HEK293T (cell line): ENCODE measurements around the gene SLC35F3.
A peak's percentile ranks its signal among the peaks of the same experiment; 100 is the strongest.

Experiments used
- CTCF ChIA-PET: fragments of 350-600 bp; formaldehyde crosslinking; extraction: SDS; loops from one replicate; lab custom pipeline; 2021; ENCODE audit warnings: antibody characterized with exemption, inconsistent platforms; lab: Yijun Ruan, JAX
- POLR2A ChIA-PET: fragments of 350-600 bp; formaldehyde crosslinking; extraction: SDS; loops from one replicate; lab custom pipeline; 2020; ENCODE audit warnings: antibody characterized with exemption, inconsistent platforms; lab: Yijun Ruan, JAX
- DNase-seq: peaks from one replicate; pipeline ENCODE4 v3.0.0; 2012; ENCODE audit warnings: mixed read lengths; ENCODE audit errors: extremely low spot score
- ARNT ChIP-seq: fragments of 450-650 bp; IDR thresholded peaks from 2 replicates; pipeline ENCODE4 v1.6.1; 2017; ENCODE audit warnings: mild to moderate bottlenecking
- BHLHE40 ChIP-seq: fragments of 450-650 bp; IDR thresholded peaks from 2 replicates; pipeline ENCODE4 v1.6.1; 2016; ENCODE audit warnings: mild to moderate bottlenecking, moderate library complexity, borderline replicate concordance
- CTBP1 ChIP-seq: fragments of 450-650 bp; IDR thresholded peaks from 2 replicates; pipeline ENCODE4 v1.6.1; 2016; ENCODE audit warnings: borderline replicate concordance
- ELF4 ChIP-seq: fragments of 450-650 bp; IDR thresholded peaks from 2 replicates; pipeline ENCODE4 v1.6.1; 2017; ENCODE audit warnings: antibody characterized with exemption
- FOXA1 ChIP-seq: fragments of 450-650 bp; IDR thresholded peaks from 2 replicates; pipeline ENCODE4 v1.6.1; 2016; ENCODE audit warnings: mild to moderate bottlenecking
- FOXK2 ChIP-seq: fragments of 450-650 bp; IDR thresholded peaks from 2 replicates; pipeline ENCODE4 v1.6.1; 2016; ENCODE audit warnings: mild to moderate bottlenecking
- FOXM1 ChIP-seq: fragments of 450-650 bp; IDR thresholded peaks from 2 replicates; pipeline ENCODE4 v1.6.1; 2017; ENCODE audit warnings: mild to moderate bottlenecking, borderline replicate concordance
- HDGF ChIP-seq: fragments of 450-650 bp; IDR thresholded peaks from 2 replicates; pipeline ENCODE4 v1.6.1; 2017; ENCODE audit warnings: antibody characterized with exemption, borderline replicate concordance
- L3MBTL2 ChIP-seq: fragments of 450-650 bp; conservative IDR thresholded peaks from 2 replicates; pipeline ENCODE4 v1.6.1; 2016; ENCODE audit warnings: mild to moderate bottlenecking
- LEF1 ChIP-seq: fragments of 450-650 bp; IDR thresholded peaks from 2 replicates; pipeline ENCODE4 v1.6.1; 2017; ENCODE audit warnings: mild to moderate bottlenecking, borderline replicate concordance
- NFRKB ChIP-seq: fragments of 450-650 bp; IDR thresholded peaks from 2 replicates; pipeline ENCODE4 v1.6.1; 2016; ENCODE audit warnings: mild to moderate bottlenecking, moderate library complexity
- PKNOX1 ChIP-seq: fragments of 450-650 bp; IDR thresholded peaks from 2 replicates; pipeline ENCODE4 v1.6.1; 2016
- SP1 ChIP-seq: fragments of 450-650 bp; IDR thresholded peaks from 2 replicates; pipeline ENCODE4 v1.6.1; 2017
- SUZ12 ChIP-seq: fragments of 450-650 bp; IDR thresholded peaks from 2 replicates; pipeline ENCODE4 v1.6.1; 2016; ENCODE audit warnings: mild to moderate bottlenecking
- TARDBP ChIP-seq: fragments of 450-650 bp; IDR thresholded peaks from 2 replicates; pipeline ENCODE4 v1.6.1; 2016
- ZNF384 ChIP-seq: fragments of 450-650 bp; IDR thresholded peaks from 2 replicates; pipeline ENCODE4 v1.6.1; 2016

The SLC35F3 gene

GRCh38 chr1:234230414-234230862 lies 326.0 kb downstream of the SLC35F3 start:
- DNase-seq = no peak
- TF ChIP-seq FOXA1 = no peak
- TF ChIP-seq SUZ12 = no peak
- TF ChIP-seq ARNT = no peak
- TF ChIP-seq ZNF384 = no peak
- TF ChIP-seq HDGF = no peak
- no peak for TF ChIP-seq L3MBTL2
- TF ChIP-seq SP1 = no peak
- no peak for TF ChIP-seq FOXK2
- TF ChIP-seq BHLHE40 = no peak
- no peak for TF ChIP-seq NFRKB
- TF ChIP-seq LEF1 = no peak
- no peak for TF ChIP-seq CTBP1
- TF ChIP-seq ELF4 = no peak
- TF ChIP-seq FOXM1 = no peak
- TF ChIP-seq TARDBP = no peak
- no peak for TF ChIP-seq PKNOX1
- ChIA-PET CTCF (interaction anchor here (1.1 to 1.4 kb wide), 2 partner anchors 18 to 28 kb away, joined by 5 to 6 read pairs; no protein-coding TSS in a partner anchor), POLR2A (no interaction called here)

GRCh38 chr1:234231061-234231892 lies 326.8 kb downstream of the SLC35F3 start:
- ChIA-PET POLR2A (no interaction called here), CTCF (interaction anchor here (1.4 kb wide), 1 partner anchor 18 kb away, joined by 5 read pairs; no protein-coding TSS in a partner anchor)
- peak; percentile 33 for DNase-seq
- no peak for TF ChIP-seq PKNOX1
- no peak for TF ChIP-seq FOXM1
- no peak for TF ChIP-seq L3MBTL2
- TF ChIP-seq SUZ12 = no peak
- TF ChIP-seq ELF4 = no peak
- no peak for TF ChIP-seq FOXA1
- no peak for TF ChIP-seq CTBP1
- no peak for TF ChIP-seq FOXK2
- no peak for TF ChIP-seq NFRKB
- no peak for TF ChIP-seq SP1
- TF ChIP-seq HDGF = no peak
- TF ChIP-seq BHLHE40 = no peak
- no peak for TF ChIP-seq TARDBP
- TF ChIP-seq ARNT = no peak
- TF ChIP-seq ZNF384 = no peak
- no peak for TF ChIP-seq LEF1

- no peak for DNase-seq
- POLR2A ChIA-PET = no interaction called here
- CTCF ChIA-PET = no interaction called here
- TF ChIP-seq TARDBP = no peak
These were observed 327.4 kb downstream of the SLC35F3 start for GRCh38 chr1:234231893-234232276.

GRCh38 chr1:234234199-234234598 lies 329.7 kb downstream of the SLC35F3 start:
- TF ChIP-seq HDGF (no peak), LEF1 (no peak), TARDBP (no peak), PKNOX1 (no peak)
- CTCF ChIA-PET = interaction anchor here (2.0 kb wide), 1 partner anchor 76 kb away, joined by 5 read pairs; no protein-coding TSS in a partner anchor
- no peak for DNase-seq
- POLR2A ChIA-PET = no interaction called here

GRCh38 chr1:234235434-234235881 lies 331.0 kb downstream of the SLC35F3 start:
- CTCF ChIA-PET = interaction anchor here (0.8 kb wide), 1 partner anchor 75 kb away, joined by 3 read pairs; no protein-coding TSS in a partner anchor
- TF ChIP-seq ZNF384 = no peak
- no peak for TF ChIP-seq ELF4
- no peak for TF ChIP-seq FOXA1
- no peak for TF ChIP-seq BHLHE40
- no peak for TF ChIP-seq PKNOX1
- TF ChIP-seq FOXK2 = no peak
- TF ChIP-seq TARDBP = no peak
- TF ChIP-seq SP1 = no peak
- no peak for TF ChIP-seq HDGF
- no peak for TF ChIP-seq FOXM1
- no peak for TF ChIP-seq ARNT
- TF ChIP-seq SUZ12 = no peak
- TF ChIP-seq L3MBTL2 = no peak
- TF ChIP-seq NFRKB = no peak
- no peak for TF ChIP-seq LEF1
- no peak for TF ChIP-seq CTBP1
- POLR2A ChIA-PET = no interaction called here
- no peak for DNase-seq
